GM18502 (cell line): ENCODE measurements around the gene GFOD1.
"Not testable (repeated sequence)": the region's sequence is repeated elsewhere in the genome, so short reads cannot be mapped to it uniquely, and the experiment has no call there.

ENCODE experiments used
- ATAC-seq: cut with Tn5 transposase; IDR thresholded peaks from one replicate; pipeline ENCODE4 v1.9.1; 2021; ENCODE audit warnings: mild to moderate bottlenecking; ENCODE audit not compliant: unreplicated experiment, poor library complexity

Gene GFOD1

DNA sequence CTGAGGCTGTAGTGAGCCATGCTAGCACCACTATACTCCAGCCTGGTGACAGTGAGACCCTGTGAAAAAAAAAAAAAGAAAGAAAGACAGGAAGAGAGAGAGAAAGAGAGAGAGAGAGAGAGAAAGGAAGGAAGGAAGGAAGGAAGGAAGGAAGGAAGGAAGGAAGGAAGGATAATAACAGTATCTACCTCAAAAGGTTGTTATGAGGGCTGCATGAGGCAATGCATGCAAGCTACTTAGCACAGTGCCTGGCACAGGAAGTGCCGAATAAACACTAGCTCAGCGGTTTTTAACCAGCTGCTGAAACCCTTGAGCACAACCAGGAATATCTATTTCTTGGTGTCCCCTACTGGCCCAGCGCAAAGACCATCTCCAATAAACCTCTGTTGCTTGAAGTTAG lies 96.7 kb downstream of the GFOD1 start:
- ATAC-seq, result no peak

DNA sequence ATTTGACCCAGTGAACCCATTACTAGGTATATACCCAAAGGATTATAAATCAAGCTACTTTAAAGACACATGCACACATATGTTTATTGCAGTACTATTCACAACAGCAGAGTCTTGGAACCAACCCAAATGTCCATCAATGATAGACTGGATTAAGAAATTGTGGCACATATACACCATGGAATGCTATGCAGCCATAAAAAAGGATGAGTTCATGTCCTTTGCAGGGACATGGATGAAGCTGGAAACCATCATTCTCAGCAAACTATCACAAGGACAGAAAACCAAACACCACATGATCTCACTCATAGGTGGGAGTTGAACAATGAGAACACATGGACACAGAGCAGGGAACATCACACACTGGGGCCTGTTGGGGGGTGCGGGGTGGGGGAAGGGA lies 98.2 kb downstream of the GFOD1 start:
- ATAC-seq, result not testable (repeated sequence)

DNA sequence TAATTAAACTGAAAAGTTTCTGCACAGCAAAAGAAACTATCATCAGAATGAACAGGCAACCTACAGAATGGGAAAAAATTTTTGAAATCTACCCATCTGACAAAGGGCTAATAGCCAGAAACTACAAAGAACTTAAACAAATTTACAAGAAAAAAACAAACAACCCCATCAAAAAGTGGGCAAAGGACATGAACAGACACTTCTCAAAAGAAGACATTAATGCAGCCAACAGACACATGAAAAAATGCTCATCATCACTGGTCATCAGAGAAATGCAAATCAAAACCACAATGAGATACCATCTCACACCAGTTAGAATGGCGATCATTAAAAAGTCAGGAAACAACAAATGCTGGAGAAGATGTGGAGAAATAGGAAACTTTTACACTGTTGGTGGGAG lies 98.6 kb downstream of the GFOD1 start:
- not testable (repeated sequence) for ATAC-seq

DNA sequence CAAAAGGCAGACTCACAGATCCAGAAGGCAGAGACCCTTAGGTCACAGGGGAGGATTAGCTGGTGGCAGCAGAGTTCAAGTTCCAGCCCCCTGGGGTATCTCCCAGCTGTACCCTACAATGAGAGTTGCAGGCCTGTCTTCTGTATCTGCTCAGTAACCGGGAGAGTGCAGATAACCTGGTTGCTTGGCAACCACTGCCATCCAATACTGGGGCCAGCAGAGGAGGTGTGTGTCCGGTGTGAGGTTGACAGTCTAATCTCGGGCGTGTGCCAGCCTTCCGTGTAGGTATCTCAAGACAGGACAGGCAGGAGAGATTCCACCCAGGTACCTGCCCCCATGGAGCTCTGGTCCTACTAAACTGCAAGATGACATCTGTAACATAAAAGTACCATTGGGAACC lies 102.4 kb downstream of the GFOD1 start:
- no peak for ATAC-seq

DNA sequence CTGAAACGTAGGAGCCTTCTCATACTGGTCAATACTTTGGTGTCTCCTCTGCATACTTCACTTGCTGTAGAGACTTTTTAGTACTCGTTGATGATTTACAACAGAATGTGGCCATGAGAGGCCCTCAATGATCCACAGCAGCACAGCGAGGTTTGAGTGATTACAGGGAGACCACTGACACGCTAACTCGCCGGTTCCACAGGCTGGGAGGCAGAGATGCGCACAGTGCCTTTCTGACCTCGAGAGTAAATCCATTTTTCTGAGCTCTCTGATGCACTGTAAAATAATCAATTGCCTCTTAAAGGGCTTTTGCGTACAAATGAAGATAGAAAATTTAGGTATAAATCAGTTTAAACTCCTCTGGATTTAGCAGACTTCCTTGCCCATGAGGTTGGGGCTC lies 102.9 kb downstream of the GFOD1 start:
- ATAC-seq, result no peak

DNA sequence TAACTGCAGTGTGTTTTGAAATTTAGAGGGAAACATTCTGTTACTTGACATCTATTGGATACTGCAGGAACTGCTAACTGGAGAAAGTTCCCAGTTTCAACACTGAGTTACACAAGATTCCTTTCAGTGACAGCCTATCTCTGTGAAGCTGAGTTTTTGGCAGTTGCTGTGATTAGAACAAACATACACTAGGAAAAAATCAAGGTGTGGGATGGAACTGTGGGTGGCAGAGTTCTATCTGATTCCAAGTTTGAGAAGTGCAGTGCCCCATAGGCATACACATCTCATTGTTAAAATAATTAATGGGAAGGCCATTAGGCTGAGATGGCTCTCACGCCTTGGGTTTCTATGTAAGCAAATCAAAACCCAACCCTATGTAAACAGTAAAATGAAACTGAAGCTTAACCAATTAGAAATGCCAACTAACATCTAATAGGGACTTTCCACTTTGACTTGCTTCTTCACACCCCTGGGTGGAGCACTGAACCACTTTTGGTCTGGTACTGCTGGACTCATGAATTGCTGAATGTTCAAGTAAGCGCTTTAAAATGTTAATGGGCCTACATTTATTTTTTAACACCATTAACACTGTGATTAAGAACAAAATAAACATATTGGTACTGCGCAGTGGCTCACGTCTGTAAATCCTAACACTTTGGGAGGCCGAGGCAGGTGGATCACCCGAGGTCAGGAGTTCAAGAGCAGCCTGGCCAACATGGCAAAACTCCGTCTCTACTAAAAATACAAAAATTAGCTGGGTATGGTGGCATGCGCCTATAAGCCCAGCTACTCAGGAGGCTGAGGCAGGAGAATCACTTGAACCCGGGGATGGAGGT lies 103.9 kb downstream of the GFOD1 start:
- ATAC-seq, result peak; percentile 93

DNA sequence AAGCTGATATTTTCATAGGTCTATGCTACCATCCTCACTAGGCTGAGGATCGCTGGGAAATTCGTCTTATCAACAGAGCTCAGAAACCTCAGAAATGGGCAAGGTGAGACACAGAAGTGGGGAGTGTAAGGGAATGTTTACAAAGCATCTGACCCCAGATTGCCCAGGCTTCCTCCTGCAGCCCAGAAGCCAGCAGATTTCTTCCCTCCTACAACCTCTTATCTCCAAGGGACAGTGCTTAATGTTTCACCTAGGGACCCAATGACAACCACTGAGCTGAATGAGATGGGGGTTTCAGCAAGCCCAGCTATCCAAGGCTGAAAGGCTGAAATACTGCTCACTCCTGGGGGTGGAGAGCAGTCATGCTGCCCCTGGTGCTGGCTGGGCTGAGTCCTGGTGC lies 106.6 kb downstream of the GFOD1 start:
- ATAC-seq, result no peak

DNA sequence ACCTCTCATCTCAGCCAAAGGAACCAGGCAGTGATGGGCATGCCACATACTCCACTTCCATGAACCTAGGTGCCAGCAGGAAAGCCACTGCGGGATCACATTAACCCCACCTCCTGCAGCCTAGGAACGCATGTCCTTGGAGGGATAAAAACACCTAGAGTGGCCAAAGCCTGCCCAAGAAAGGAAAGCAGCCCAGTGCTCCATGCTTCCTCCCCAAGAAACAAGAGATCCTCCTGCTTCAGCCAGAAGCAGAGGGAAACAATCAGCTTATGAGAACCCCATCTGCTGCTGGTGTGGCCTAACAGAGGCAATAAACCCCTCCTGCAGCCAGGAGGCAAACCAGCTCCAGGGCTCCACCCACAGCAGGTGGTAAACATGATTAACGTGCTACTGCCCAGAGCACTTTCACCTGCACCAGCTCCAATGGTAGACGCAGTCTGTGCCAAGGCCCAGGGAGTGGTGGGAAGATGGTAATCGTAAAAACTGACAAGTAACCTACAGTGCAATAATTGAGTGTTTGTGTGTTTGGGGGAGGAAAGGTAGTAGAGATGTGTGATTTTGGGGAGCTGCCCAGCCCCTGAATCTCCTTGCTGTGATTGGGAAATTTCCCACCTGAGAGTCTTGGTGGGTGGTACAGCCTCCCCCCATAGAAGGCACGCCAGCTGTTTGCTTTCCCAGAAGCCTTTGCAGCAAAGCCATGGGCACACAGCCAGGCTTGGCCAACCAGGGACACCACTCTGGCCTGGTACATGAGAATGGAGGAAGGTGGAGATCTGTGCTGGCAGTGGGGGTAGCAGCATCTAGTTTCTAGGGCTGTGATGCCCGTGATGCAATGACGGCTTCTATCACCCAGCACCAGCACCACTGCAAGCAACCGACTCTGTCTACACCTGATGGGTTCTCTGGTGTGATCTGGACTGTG lies 108.5 kb downstream of the GFOD1 start:
- no peak for ATAC-seq

DNA sequence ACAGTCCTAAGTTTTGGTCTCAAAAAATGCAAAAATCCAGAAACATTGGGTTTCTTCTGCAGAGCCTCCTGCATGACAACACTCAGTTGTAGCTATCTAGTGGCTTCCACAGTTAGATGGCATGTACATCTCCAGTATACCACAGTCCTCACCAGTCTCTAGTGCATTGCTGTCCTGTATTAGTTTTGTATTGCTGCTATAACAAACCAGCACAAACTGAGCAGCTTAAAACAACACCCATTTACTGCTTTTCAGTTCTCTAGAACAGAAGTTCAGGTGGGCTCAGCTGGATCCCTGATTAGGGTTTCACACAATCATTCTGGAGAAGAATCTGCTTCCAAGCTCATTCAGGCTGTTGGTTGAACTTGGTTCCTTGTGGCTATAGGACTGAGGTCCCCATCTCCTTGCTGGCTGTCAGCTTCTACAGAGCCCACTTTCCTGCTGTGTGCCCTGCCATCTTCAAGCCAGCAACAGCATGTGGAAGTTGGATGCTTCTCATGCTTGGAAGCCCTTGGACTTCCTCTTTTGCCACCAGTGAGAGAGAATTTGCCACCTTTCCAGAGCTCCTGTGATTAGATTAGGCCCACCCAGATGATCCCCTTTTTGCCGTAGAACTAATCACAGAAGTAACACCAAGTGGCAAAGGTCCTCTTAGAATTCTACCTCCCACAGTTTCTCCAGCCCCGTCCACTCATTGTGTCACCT lies 110.2 kb downstream of the GFOD1 start:
- ATAC-seq, result no peak

DNA sequence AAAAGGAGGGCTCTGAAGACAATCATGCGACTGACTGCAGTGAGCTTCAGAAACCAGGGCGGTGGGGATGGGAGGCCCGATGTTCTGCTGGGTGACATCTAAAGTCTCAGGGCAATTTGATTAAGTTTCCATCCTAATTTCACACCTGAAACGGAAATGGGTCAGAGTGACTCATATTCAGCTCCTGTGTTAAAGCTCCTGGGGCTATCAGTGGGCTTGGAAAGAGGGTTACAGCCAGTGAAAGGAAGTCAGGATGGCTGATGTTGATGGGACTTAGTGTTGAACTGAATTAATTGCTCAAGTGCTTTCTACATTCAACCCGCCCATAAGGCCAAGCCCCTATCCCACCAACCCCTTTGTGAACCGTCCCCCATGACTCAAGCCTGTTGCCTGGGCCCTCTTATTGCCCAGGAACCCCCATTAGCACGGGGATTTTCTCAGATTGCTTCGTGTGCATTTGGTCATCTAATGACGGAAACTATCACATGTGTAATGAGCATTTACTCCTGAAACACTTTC lies 112.0 kb downstream of the GFOD1 start:
- peak; percentile 77 for ATAC-seq

DNA sequence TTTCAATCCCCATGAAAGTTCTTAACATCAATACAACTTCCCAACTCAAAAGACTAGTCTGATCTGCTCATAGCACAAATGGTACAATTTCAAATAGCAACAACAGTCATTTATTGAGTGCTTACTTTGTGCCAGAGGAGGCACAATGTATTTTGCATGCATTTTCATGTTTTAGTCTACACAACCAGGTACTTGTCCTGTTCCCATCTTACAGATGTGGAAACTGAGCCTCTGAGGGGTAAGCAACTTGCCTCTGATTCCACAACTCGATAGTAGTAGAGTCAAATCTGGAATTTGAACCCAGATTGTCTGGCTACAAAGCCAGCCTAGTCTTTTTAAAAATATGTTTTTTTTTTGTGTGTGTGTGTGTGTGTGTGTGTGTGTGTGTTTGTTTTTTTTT lies 113.5 kb downstream of the GFOD1 start:
- ATAC-seq, result no peak

DNA sequence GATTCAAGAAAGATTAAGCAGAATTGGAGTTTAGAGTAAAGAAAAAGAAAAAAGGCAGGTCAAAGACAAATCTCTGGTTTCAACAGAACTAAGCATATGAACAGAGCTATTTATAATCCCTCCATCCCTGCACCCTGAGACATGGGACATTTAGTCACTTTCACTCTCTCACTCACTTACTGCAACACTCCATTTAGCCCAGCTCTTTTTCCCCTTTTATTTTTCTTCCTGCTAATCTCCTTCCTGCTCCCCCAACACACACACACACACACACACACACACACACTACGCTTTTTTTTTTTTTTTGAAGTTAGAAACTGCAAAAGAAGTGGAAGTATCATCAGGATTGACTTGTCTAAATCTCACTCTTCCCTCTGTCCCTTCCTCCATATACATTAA lies 113.9 kb downstream of the GFOD1 start:
- ATAC-seq, result no peak

DNA sequence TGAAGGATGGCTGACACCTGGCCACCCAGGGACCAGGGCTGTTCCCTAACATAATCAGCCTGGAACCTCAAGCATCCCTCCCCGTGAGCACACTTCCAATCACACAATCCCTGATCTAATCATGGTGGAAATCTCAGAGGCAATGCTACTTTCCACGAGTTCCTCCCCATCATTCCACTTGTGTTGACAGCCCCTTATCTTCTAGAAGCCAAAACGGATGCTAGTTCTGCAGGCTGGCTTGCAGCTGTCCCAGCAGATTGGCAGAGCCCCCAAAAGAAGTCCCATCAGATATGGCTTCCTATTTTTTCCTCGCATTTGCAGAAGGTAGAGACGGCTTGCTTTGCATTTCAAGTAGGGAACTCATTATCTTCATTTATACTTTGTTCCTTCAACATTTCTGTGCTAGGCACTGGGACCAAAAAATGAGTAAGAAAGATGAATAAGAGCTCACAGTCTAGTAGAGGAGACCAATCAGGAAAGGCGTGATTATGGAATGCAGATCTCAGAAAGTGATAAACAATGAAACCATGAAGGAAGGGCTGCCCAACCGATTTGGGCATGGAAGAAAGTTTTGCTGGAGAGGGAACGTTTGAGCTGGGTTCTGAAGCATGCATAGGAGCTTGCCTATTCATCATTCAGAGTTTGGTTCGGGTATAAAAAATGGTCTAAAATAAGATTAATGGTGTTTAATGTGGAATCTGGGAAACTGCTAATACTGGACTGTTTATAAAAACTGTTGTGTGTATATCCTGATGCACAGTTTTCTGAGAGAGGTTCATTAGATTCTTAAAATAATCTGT lies 114.5 kb downstream of the GFOD1 start:
- ATAC-seq, result no peak

DNA sequence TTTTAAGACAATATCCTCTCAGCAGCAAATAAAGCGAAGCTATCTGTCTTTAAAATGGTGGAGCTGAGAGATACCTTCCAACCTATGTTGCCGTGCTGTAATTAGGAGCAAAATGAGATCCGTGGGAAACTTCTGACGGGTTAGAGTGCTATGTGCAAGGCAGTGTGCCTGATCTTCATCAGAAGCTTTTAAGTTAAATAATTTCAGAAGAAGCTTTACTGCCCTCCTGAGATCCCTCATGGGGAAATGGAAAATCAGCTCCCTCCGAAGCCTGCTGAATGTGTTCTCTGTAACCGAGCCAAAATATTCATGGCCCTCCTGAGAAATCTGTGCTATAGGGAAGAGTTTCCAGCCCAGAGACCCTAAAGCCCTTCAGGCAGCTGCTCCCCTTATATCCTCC lies 115.3 kb downstream of the GFOD1 start:
- no peak for ATAC-seq

DNA sequence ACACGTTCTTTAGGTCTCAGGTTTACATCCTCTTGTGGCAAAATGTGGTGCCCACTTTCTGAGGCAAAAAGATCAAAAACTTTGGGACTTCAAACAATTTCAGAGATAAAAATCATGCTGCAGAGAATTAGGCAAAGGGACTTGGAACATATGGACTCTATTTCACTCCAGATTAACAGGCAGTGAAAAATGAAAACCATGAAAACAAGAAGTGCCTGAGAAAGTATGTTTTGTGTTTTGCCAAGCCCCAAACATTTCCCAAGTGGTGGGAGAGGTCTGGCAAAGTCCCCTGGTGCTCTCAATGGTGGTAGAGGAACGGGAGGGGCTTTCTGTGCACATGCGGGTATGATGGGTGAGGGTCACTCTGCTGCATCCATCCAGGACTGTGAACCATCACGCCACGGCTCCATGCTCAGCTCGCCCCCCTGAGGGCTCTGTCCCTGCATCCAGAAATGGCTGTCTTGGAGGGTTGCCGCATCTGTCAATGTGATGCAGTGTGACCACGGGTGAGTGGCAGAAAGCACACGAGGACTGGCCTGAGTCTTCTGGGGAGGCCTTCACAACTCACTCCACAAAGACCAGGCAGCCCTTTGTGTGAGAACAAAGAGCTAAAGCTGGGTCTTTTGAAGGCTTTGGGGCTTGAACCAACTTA lies 115.9 kb downstream of the GFOD1 start:
- ATAC-seq, result no peak

DNA sequence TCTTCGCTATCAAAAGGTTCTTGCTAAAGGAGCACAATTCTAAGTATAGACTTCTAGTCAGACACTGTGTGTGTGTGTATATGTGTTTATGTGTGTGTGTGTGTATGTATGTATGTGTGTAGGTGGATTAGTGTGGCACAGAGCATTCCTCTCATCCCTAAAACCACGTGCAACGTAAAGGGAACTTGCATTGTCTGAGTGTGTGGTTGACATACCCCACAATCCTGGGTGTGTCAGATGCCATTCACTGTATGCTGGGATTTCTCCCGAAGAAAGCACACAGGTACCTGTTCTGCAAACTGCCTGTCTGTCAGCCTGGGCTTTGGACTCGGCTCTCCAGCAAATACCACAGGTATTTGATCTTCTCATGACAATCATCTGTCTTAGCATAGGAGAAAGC lies 116.8 kb downstream of the GFOD1 start:
- no peak for ATAC-seq

DNA sequence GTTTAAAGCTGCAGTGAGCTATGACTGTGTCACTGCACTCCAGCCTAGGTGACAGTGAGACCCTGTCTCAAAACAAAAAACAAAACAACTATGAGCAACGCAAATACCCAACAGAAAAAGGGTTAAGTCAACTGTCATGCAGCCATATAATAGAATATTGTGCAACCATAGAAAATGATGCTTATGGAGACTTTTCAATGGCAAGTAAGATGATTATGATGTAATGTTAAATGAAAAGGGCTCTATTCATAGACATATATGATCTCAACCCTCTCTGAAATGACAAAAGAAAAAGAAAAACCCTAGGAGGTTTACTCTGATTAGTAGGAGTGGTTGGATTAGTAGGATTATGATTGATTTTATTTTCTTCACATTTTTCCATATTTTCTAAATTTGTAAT lies 117.8 kb downstream of the GFOD1 start:
- ATAC-seq, result no peak

DNA sequence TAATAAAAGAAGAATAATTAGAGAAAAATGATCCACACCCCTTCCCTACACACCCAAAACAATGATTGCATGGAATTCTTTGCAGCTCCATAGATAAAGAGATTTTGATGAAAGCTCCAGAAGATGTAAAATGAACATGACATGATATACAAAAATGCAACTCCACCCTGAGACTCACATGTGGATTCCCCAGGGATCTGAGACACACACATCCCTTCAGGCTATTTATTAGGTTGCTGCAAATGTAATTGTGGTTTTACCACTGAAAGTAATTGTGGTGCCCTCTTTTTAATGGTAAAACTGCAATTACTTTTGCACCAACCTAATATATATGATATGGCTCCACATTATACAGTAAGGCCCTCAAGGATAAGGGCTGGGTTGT lies 118.7 kb downstream of the GFOD1 start:
- ATAC-seq, result no peak

DNA sequence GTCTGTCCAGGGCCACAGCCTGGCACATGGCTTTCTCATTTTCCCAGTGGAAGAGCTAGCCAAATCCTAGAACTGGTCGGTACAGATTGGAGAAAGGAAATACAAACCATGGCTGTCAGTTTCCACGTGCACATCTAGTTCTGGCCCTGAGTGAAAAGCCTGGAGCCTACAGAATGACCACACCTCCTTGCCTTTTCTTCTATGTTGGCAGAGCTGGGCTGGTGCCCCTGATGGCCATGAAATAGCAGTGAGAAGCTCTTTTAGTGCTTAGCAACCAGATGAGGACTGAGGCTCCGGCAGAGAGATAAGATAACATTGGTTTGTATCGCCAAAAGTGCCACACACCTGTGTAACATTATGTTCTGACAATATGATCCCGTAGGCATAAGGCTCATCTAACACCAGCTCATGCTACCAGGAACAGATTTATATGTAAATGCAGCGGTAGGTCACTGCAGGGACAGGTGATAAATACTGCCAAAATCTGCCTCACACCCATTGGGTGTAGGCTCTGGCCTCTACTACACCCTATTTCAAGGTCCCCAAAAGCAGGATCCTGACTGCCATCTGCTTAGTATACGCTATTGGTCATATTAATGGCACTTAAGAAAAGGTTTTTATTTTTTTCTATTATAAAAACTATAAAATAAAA lies 119.2 kb downstream of the GFOD1 start:
- no peak for ATAC-seq
